Measurements from ENCODE around the gene A1BG. TPM values are rescaled to one million over a fixed set of nuclear protein-coding genes. Genes with fewer than 3 reads are reported as not detected.

The A1BG gene
- total and polyA plus RNA-seq, 2 of the 8 experiments (the other 6 are each of a cell fraction or from before 2014, with no cell fraction given), result 20.8 to 69.6 TPM

DNA sequence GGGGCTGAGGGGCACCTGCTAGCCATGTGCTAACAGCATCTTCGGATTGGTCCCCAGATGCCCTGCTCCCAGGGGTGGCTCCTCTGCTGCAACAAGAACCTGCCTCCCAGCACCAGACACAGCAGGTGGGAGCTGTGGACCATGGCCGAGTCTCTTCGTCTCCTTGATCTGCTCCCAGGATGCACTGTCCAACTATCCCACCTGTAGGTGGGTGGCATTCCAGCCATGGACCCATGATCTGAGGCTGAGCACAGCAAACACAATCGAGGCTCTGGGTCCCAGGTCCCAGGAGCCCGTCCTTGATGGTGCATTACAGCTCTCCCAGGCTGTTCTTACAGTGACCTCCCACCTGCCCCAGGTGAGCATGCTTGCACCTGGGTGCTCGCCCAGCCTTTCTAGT is 26.0 kb upstream of the A1BG start:
- 86% methylated on average over 5 of the region's 6 CpGs; no CpG with 5 or more reads in 1 of the 2 experiments for WGBS, 2 experiments (ENCODE audit: extremely low coverage in 1 of 2, insufficient coverage in 1 of 2, insufficient read length in 1 of 2, insufficient replicate concordance in 2 of 2, low coverage in 1 of 2, low lambda C conversion rate in 2 of 2, missing lambda C conversion rate in 1 of 2)
- H3K27ac ChIP-seq (ENCODE audit: low read depth, low read length), result no peak overlapping the region
- CTCF ChIA-PET (ENCODE audit: partially characterized antibody), result interaction anchor here (1.0 to 1.7 kb wide), 4 partner anchors 8 to 17 kb away, joined by 4 to 6 read pairs (median 4); partner anchors contain the start of gene ZNF497

More for the DNA sequence above, 26.0 kb upstream of the A1BG start:
- H2AFZ ChIP-seq (ENCODE audit: low read length), result no peak overlapping the region
- no peak overlapping the region for H4K5ac ChIP-seq (ENCODE audit: insufficient read length, low read depth, low read length)
- H3K27me3 ChIP-seq (replicated peaks in 1 of 4; ENCODE audit: control insufficient read depth in 3 of 4, extremely low read depth in 1 of 4, insufficient read depth in 3 of 4, low read length in 3 of 4), result no peaks in the 10 kb centered on the region
- H3K4me2 ChIP-seq (ENCODE audit: insufficient read depth in 1 of 2, low read depth in 2 of 2, low read length in 2 of 2), result no peak overlapping the region; a peak in 1 of 4 replicates
- H3K36me3 ChIP-seq (ENCODE audit: control insufficient read depth in 2 of 4, insufficient read depth in 4 of 4, low read length in 3 of 4), result no peaks in the 10 kb centered on the region
- no peak for DNase-seq (ENCODE audit: low read depth in 1 of 2, low spot score in 2 of 2)
- no peak overlapping the region for H3K9ac ChIP-seq (replicated peaks in 1 of 4; ENCODE audit: extremely low read depth in 1 of 4, low read depth in 3 of 4, low read length in 3 of 4)
- H3K9me3 ChIP-seq (ENCODE audit: insufficient read depth in 2 of 2, low read depth in 1 of 2, low read length in 1 of 2), result no peaks in the 10 kb centered on the region
- POLR2A ChIA-PET (ENCODE audit: partially characterized antibody), result interaction anchor here (1.1 to 8.5 kb wide), 5 partner anchors 9 to 165 kb away, joined by 3 to 94 read pairs (median 8); partner anchors contain the start of genes TRIM28 and ZNF497
- no peak overlapping the region for H3K18ac ChIP-seq (ENCODE audit: extremely low read depth, low read length)
- no peaks in the 10 kb centered on the region; a peak in 1 of 4 replicates for H3K79me2 ChIP-seq (ENCODE audit: control insufficient read depth in 1 of 2, insufficient read depth in 2 of 2, low read length in 2 of 2)
- H2BK120ac ChIP-seq (replicated peaks; ENCODE audit: low read depth, low read length), result no peak overlapping the region
- H3K79me1 ChIP-seq (ENCODE audit: low read depth, low read length), result no peaks in the 10 kb centered on the region; the same call in 1 of the 2 replicates
- no peak overlapping the region for H2AK5ac ChIP-seq (ENCODE audit: low read depth, low read length)
- peaks cover 0 to 5% of the 10 kb centered on the region in 2 experiments for H4K20me1 ChIP-seq (replicated peaks in 1 of 2; ENCODE audit: control insufficient read depth in 1 of 2, insufficient read depth in 2 of 2, low read length in 2 of 2)
- H3K23ac ChIP-seq (ENCODE audit: insufficient read length), result no peak overlapping the region
- no peak overlapping the region for H3K4me3 ChIP-seq (ENCODE audit: extremely low read depth in 1 of 4, insufficient read depth in 2 of 4, low read depth in 3 of 4, low read length in 4 of 4)
- no peak overlapping the region for H3K56ac ChIP-seq (replicated peaks; ENCODE audit: insufficient read length, low read depth, low read length)
- H3K14ac ChIP-seq (ENCODE audit: insufficient read length), result no peak overlapping the region
- peaks cover 7% of the 10 kb centered on the region for H3K23me2 ChIP-seq (ENCODE audit: low read depth, low read length)
- H2BK20ac ChIP-seq (ENCODE audit: low read length), result no peak overlapping the region
- H4K91ac ChIP-seq (replicated peaks; ENCODE audit: insufficient read length, low read length), result no peak overlapping the region
- peaks cover 0 to 4% (median 2%) of the 10 kb centered on the region in 4 experiments; a peak in 2 of 7 replicates for H3K4me1 ChIP-seq (replicated peaks in 1 of 4; ENCODE audit: control insufficient read depth in 3 of 4, insufficient read depth in 4 of 4, low read length in 3 of 4)
- H3K4ac ChIP-seq (replicated peaks; ENCODE audit: insufficient read length, low read depth, low read length), result no peak overlapping the region
- H2BK15ac ChIP-seq (ENCODE audit: low read length), result no peak overlapping the region
- H4K8ac ChIP-seq (ENCODE audit: extremely low read depth, insufficient read depth, low read length), result no peak overlapping the region; the same call in 1 of the 2 replicates
- H2BK5ac ChIP-seq (ENCODE audit: low read depth, low read length), result no peak overlapping the region
- TF ChIP-seq POLR2AphosphoS5 (IDR thresholded peaks at IDR 0.05; ENCODE audit: low read depth, low read length), result no peak
- no peak for TF ChIP-seq JUND (IDR thresholded peaks at IDR 0.05; ENCODE audit: low read length)
- TF ChIP-seq ASH2L (IDR thresholded peaks at IDR 0.05; ENCODE audit: low read length), result no peak
- no peak for TF ChIP-seq RXRA (IDR thresholded peaks at IDR 0.05; ENCODE audit: insufficient read depth, low read depth, low read length)
- TF ChIP-seq KDM5A (IDR thresholded peaks at IDR 0.05; ENCODE audit: low read length), result no peak
- no peak for TF ChIP-seq YY1 (IDR thresholded peaks at IDR 0.05; ENCODE audit: low read depth, low read length)
- no peak for TF ChIP-seq SAP30 (IDR thresholded peaks at IDR 0.05; ENCODE audit: insufficient read depth, insufficient replicate concordance, low read length)
- no peak for FAIRE-seq
- no peak overlapping the region for H2BK12ac ChIP-seq (ENCODE audit: low read depth, low read length)
